Tibial nerve (tissue), 4 donors: Measurements from ENCODE around the gene TOPBP1. TPM values are rescaled to one million over a fixed set of nuclear protein-coding genes. Genes with fewer than 3 reads are reported as not detected.

Experiments
- DNase-seq, 2 donors: peaks; one replicate each; pipeline ENCODE4 v3.0.0-alpha.2; 2019; ENCODE audit warnings: low spot score in 2 of 2
- H3K27ac ChIP-seq, 4 donors: fragments of 200-600 bp; sonication (generic) in 3 of 4; one replicate each; pipeline ENCODE4 v1.5.1; 2017 to 2019; ENCODE audit warnings: mild to moderate bottlenecking in 1 of 4
- H3K27me3 ChIP-seq, 2 donors: fragments of 200-600 bp; sonication (generic) in 1 of 2; one replicate each; pipeline versions ENCODE4 v1.5.1 to v1.6.0; 2017 to 2019
- H3K36me3 ChIP-seq, 3 donors: fragments of 200-600 bp; sonication (generic); one replicate each; pipeline ENCODE4 v1.5.1; 2018 to 2019
- H3K4me1 ChIP-seq, 4 donors: fragments of 200-600 bp; sonication (generic) in 3 of 4; one replicate each; pipeline ENCODE4 v1.5.1; 2017 to 2019
- H3K4me3 ChIP-seq, 4 donors: fragments of 200-600 bp; sonication (generic) in 3 of 4; one replicate each; pipeline ENCODE4 v1.5.1; 2017 to 2019; ENCODE audit warnings: mild to moderate bottlenecking in 1 of 4, moderate library complexity in 1 of 4
- H3K9me3 ChIP-seq, 4 donors: fragments of 200-600 bp; sonication (generic) in 3 of 4; one replicate each; pipeline ENCODE4 v1.5.1; 2017 to 2019
- EP300 ChIP-seq, 2 donors: sonication (generic); formaldehyde crosslinking; IDR thresholded peaks; one replicate each; pipeline ENCODE4 v1.6.1; 2017; ENCODE audit warnings: antibody characterized with exemption in 2 of 2, mild to moderate bottlenecking in 1 of 2
- POLR2A ChIP-seq, 2 donors: fragments of 450-650 bp; IDR thresholded peaks; one replicate each; pipeline ENCODE4 v1.6.1; 2017; ENCODE audit warnings: antibody characterized with exemption in 2 of 2, mild to moderate bottlenecking in 2 of 2, moderate library complexity in 2 of 2
- whole genome bisulfite sequencing, 2 donors: methylation state at CpG; one replicate each; pipeline ENCODE4 v1.1.5; 2018; 5-methylcytosine and 5-hydroxymethylcytosine counted together
- total RNA-seq, 4 donors: library from RNA; depleted of rRNA; stranded (reverse); fragments of >200 nt; gene quantifications; one replicate each; pipeline ENCODE4 v1.1.0, GENCODE V29; 2016
- TF ChIP-seq, protein P1 (sequence below), 5 experiments: fragments of 200-600 bp in 3 of 5; fragments of 450-650 bp in 2 of 5; sonication (generic) in 3 of 5; IDR thresholded peaks; one replicate each; pipeline ENCODE4 v1.5.1; 2016 to 2019; ENCODE audit warnings: antibody characterized with exemption in 5 of 5, mild to moderate bottlenecking in 3 of 5, moderate library complexity in 2 of 5

The TOPBP1 gene
- total RNA-seq, 4 donors from 2014 or later: 17.0 to 39.3 (median 22.1) TPM

DNA sequence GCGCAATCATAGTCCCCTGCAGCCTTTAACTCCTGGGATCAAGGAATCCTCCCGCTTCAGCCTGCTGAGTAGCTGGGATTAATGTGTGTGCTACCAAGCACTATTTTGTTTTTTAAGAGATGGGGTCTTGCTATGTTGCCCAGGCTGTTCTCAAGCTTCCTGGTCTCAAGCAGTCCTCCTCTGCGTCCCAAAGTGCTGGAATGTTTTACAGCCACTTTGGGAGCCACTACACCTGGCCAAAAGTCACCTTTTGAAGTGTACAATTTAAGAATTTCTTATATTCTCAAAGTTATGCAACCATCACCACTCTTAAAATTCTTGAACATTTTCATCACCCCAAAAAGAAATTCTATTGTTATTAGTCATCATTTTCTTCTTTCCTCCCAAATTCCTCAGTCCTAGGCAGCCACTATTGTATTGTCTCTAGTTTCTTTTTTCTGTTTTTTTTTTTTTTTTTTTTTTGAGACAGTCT is 70.4 kb downstream of the TOPBP1 start:
- H3K9me3 ChIP-seq: no peaks in the 10 kb centered on the region
- TF ChIP-seq POLR2A (IDR thresholded peaks at IDR 0.05): no peak
- TF ChIP-seq, protein P1, sequence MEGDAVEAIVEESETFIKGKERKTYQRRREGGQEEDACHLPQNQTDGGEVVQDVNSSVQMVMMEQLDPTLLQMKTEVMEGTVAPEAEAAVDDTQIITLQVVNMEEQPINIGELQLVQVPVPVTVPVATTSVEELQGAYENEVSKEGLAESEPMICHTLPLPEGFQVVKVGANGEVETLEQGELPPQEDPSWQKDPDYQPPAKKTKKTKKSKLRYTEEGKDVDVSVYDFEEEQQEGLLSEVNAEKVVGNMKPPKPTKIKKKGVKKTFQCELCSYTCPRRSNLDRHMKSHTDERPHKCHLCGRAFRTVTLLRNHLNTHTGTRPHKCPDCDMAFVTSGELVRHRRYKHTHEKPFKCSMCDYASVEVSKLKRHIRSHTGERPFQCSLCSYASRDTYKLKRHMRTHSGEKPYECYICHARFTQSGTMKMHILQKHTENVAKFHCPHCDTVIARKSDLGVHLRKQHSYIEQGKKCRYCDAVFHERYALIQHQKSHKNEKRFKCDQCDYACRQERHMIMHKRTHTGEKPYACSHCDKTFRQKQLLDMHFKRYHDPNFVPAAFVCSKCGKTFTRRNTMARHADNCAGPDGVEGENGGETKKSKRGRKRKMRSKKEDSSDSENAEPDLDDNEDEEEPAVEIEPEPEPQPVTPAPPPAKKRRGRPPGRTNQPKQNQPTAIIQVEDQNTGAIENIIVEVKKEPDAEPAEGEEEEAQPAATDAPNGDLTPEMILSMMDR (IDR thresholded peaks at IDR 0.05): no peak
- TF ChIP-seq EP300 (IDR thresholded peaks at IDR 0.05): no peak
- H3K27me3 ChIP-seq: no peaks in the 10 kb centered on the region
- peaks cover 0 to 12% (median 0%) of the 10 kb centered on the region in 4 donors for H3K4me1 ChIP-seq
- H3K27ac ChIP-seq: no peak overlapping the region
- DNase-seq: no peak
- 97% methylated on average over 3 of the region's 3 CpGs for WGBS, 2 donors
- H3K36me3 ChIP-seq: peaks cover 0 to 49% (median 16%) of the 10 kb centered on the region in 3 donors
- H3K4me3 ChIP-seq: no peak overlapping the region

- WGBS, 2 donors: 83 to 90% methylated on average over 8 of the region's 8 CpGs
- Histone ChIP-seq H3K4me1 (peaks cover 0 to 19% (median 0%) of the 10 kb centered on the region in 4 donors), H3K27me3 (no peaks in the 10 kb centered on the region), H3K27ac (no peak overlapping the region), H3K9me3 (no peaks in the 10 kb centered on the region), H3K4me3 (no peak overlapping the region), H3K36me3 (peaks cover 0 to 67% (median 26%) of the 10 kb centered on the region in 3 donors)
- no peak for DNase-seq
- TF ChIP-seq EP300 (IDR thresholded peaks at IDR 0.05): no peak
- TF ChIP-seq POLR2A (IDR thresholded peaks at IDR 0.05): no peak
These were observed 72.2 kb downstream of the TOPBP1 start for GRCh38 chr3:133589503-133589902.

GRCh38 chr3:133588784-133589465 is 72.8 kb downstream of the TOPBP1 start:
- Histone ChIP-seq H3K4me3 (no peak overlapping the region), H3K9me3 (no peaks in the 10 kb centered on the region), H3K27me3 (no peaks in the 10 kb centered on the region), H3K36me3 (peaks cover 0 to 73% (median 26%) of the 10 kb centered on the region in 3 donors), H3K27ac (no peak overlapping the region), H3K4me1 (peaks cover 0 to 21% (median 0%) of the 10 kb centered on the region in 4 donors)
- 78 to 80% methylated on average over 2 of the region's 2 CpGs for WGBS, 2 donors
- DNase-seq: no peak
- TF ChIP-seq POLR2A (IDR thresholded peaks at IDR 0.05): no peak
- no peak for TF ChIP-seq EP300 (IDR thresholded peaks at IDR 0.05)
- TF ChIP-seq, protein P1 (IDR thresholded peaks at IDR 0.05): no peak

DNA sequence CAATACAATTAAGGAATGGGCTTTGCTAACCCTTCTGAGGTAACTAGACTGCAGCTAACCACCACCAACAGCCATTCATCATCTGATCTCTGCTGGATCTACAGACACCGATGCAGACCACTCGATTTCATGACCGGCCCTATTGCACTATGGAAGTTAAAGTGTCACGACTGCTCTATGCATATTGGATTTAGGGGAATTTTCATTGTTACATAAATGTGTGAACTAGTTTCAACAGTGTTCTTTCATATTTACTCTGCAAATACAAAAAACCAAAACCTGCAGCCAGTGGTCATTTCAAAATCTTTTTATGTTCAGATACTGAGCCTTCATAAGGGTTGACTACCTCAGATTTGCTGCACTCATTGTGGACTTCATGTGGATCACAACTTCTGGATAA is 73.7 kb downstream of the TOPBP1 start:
- DNase-seq: no peak
- Histone ChIP-seq H3K9me3 (no peaks in the 10 kb centered on the region), H3K4me3 (no peak overlapping the region), H3K27ac (no peak overlapping the region), H3K27me3 (no peaks in the 10 kb centered on the region), H3K4me1 (peaks cover 0 to 24% (median 0%) of the 10 kb centered on the region in 4 donors), H3K36me3 (peaks cover 0 to 82% (median 26%) of the 10 kb centered on the region in 3 donors)
- 85 to 91% methylated on average over 4 of the region's 4 CpGs for WGBS, 2 donors
- TF ChIP-seq, protein P1 (IDR thresholded peaks at IDR 0.05): no peak
- no peak for TF ChIP-seq EP300 (IDR thresholded peaks at IDR 0.05)
- TF ChIP-seq POLR2A (IDR thresholded peaks at IDR 0.05): no peak

- Histone ChIP-seq H3K4me1 (peaks cover 0 to 67% (median 8%) of the 10 kb centered on the region in 4 donors), H3K4me3 (no peak overlapping the region), H3K27me3 (no peaks in the 10 kb centered on the region), H3K27ac (no peak overlapping the region), H3K36me3 (peaks cover 0 to 98% (median 25%) of the 10 kb centered on the region in 3 donors), H3K9me3 (no peaks in the 10 kb centered on the region)
- no peak for DNase-seq
- 88 to 89% methylated on average over 6 of the region's 6 CpGs for WGBS, 2 donors
- TF ChIP-seq POLR2A (IDR thresholded peaks at IDR 0.05) (no peak), EP300 (IDR thresholded peaks at IDR 0.05) (no peak)
- TF ChIP-seq, protein P1 (IDR thresholded peaks at IDR 0.05): no peak
These were observed 78.3 kb downstream of the TOPBP1 start for GRCh38 chr3:133583396-133583795.
